Measurements from ENCODE around the gene ZBTB37. TPM values are rescaled to one million over a fixed set of nuclear protein-coding genes. Genes with fewer than 3 reads are reported as not detected.
"Not testable (repeated sequence)": the region's sequence is repeated elsewhere in the genome, so short reads cannot be mapped to it uniquely, and the experiment has no call there.

The ZBTB37 gene, protein sequence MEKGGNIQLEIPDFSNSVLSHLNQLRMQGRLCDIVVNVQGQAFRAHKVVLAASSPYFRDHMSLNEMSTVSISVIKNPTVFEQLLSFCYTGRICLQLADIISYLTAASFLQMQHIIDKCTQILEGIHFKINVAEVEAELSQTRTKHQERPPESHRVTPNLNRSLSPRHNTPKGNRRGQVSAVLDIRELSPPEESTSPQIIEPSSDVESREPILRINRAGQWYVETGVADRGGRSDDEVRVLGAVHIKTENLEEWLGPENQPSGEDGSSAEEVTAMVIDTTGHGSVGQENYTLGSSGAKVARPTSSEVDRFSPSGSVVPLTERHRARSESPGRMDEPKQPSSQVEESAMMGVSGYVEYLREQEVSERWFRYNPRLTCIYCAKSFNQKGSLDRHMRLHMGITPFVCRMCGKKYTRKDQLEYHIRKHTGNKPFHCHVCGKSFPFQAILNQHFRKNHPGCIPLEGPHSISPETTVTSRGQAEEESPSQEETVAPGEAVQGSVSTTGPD
- total RNA-seq (2014; rRNA removed; shearing (Covaris generic)): 8.0 and 8.3 TPM in 2 replicates
- 2.0 TPM in 2 replicates for polyA plus RNA-seq (2015; cell fraction: cytosol; rRNA removed)
- polyA plus RNA-seq (2015; cell fraction: nucleus; rRNA removed): 9.6 and 11.7 TPM in 2 replicates

DNA sequence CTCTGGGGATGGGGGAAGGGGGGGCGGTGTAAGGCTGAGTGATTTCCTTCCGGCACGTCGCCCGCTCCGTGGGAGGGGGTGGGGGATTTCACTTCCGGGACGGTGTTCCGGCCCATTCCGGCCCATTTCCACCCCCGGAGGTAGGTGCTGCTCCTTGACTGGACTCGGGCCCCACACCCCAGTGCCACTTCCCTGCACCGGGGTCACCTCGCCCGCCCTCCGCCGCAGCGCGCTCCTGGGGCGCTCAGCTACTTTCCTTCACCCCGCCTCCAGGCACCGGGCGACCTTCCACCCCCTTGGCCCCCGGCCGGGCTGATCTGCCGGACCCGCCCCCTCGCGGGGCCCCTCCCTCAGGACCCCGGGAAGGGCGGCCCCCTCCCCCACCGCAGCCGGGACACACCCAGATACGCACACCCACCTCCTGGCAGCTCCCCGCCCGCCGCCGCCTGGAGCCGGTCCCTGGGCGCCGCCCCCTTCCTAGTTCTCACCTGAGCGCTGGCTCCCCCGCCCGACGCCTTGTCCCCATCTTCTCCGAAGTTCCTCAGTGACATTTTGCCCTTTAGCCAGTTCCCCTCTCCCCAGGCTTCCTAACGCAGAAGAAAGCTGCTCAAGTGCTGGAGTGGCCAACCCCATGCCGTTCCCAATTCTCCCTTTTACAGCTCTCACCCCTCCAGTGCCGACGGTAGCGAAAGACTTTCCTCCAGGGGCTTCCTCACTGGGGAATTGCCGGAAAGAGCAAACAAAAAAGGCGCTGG is at the start of gene ZBTB37:
TSS of gene ZBTB37 (plus strand) at position 115 of the 755 bp plus-strand sequence. CDS start 1,846 bp downstream, outside the sequence.
- in situ Hi-C loops (cut with HindIII; ENCODE audit: low pct_unique_long_range_greater_than_20kb, low sequenced_read_pairs): no loop called here

DNA sequence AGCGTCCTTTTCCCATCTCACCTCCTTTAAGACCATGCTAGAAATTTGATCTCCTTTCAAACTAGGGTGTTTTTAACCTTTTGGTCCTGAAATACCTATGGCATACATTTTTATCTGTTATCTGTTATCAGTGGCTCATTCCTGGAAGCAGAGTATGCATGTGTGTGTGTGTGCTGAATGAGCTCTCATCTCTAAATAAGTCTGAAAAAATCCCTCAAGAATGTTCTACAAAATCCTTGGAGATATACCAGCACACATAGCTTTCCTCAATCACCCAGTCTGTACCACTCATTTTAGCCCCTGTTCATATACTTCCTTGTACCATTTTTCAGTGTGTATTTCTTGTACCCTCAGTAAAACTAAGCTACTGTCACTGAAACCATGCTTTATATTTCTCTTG is 49.7 kb upstream of the ZBTB37 start:
- no peak for DNase-seq (ENCODE audit: low read depth, low spot score)
- in situ Hi-C loops (cut with HindIII; ENCODE audit: low pct_unique_long_range_greater_than_20kb, low sequenced_read_pairs): no loop called here

More for the DNA sequence above, at the start of gene ZBTB37:
- peak; percentile 87 for DNase-seq (ENCODE audit: low read depth, low spot score)

DNA sequence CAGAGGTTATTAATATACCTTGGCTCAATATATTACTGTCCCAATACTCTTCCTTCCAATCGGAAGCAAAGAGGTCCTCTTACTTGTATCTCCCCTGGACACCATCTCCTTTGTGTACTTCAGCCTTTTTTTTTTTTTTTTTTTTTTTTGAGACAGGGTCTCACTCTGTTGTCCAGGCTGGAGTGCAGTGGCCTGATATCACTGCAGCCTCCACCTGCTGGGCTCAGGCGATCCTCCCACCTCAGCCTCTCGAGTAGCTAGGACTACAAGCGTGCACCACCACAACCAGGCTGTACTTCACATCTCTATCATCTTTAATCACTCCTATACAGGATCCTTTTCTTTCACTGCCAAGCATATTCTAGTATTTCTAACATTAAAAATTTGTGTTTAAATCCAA is 46.5 kb upstream of the ZBTB37 start:
- no peak for DNase-seq (ENCODE audit: low read depth, low spot score)
- in situ Hi-C loops (cut with HindIII; ENCODE audit: low pct_unique_long_range_greater_than_20kb, low sequenced_read_pairs): no loop called here

DNA sequence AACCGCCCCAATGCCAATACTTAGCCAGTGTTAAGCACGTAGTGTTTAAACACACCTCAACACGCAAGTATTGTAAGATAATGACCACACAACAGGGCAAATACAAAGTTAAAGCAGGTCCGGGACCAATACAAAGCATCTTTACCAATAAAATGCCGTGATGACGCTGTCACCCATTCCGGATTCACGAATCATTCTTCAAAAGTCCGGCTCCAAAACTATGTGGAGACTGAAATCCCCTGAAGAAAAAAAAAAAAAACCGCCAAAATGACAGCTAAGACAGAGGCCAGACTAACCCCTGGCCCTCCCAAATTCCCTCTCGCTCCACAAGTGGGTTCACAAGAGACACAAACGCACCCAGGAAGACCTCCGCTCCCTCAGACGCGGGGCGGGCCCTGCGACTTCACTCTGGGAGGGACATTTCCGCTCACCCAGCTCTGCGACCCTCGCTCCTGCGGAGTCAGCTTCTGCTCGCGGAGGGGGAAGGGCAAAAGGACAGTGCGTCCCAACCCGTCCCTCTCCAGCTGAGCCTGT is 44.3 kb upstream of the ZBTB37 start:
- in situ Hi-C loops (cut with HindIII; ENCODE audit: low pct_unique_long_range_greater_than_20kb, low sequenced_read_pairs): no loop called here
- no peak for DNase-seq (ENCODE audit: low read depth, low spot score)

DNA sequence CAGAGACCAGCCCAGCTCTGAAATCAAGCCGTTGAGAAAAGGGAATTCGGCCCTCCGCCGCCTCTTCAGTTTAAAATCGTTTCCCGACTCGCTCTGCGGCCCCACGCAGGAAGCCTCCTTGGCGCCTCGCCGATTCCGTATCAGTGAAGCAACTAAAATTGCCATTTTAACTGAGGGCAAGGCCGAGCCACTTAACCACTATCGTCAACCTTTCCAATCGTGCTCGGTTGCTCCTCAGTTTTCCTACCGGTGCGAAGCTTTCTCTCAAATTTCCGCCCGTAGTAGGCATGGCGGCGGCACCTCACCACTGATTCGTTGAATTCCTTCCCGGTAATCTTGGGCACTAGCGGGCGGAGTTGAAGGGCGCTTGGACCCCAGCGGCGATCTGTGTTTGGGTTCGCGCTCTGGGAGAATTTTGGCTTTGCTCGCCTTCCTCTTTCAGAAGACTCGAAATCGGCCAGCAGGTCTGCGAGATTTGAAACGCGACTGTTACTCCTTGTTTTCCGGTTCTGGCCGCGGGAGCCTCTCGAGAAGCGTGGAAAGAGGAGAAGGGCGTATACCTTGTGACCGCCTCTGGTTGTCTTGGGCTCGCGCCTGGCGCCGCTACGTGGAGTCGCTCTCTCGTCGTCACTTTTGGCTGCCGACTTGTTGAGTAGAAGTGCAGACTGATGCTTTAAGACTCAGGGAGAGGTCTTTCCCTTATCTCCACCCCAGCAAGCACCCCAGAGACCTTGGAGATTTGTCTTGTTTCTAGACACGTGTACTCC is 43.7 kb upstream of the ZBTB37 start, which contains the start of the genes CENPL and DARS2:
TSS of gene CENPL (minus strand) at position 569 of the 767 bp plus-strand sequence. CDS start 13,584 bp downstream, outside the sequence.
TSS of gene DARS2 (plus strand) at position 359 of the 767 bp plus-strand sequence. CDS start 557 bp downstream, outside the sequence.
- DNase-seq (ENCODE audit: low read depth, low spot score): peak; percentile 98
- in situ Hi-C loops (cut with HindIII; ENCODE audit: low pct_unique_long_range_greater_than_20kb, low sequenced_read_pairs): no loop called here

DNA sequence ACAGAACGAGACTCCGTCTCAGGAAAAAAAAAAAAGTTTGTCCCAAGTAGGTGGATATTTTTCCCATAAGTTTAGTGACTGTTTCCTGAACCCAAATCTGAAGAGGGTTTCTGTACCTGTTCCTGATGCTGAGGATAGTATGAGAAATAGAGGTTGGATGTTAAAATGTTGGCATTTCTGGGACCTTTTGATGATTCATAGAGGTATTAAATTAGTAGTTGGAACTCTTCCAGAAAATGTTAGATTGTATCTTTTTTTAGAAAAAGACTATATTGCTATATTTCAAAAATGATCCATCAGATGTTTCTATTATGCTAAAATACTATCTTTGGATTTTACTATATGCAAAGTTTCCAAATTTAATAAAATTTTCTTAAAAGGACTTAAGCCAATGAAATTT is 40.6 kb upstream of the ZBTB37 start:
- DNase-seq (ENCODE audit: low read depth, low spot score): no peak
- in situ Hi-C loops (cut with HindIII; ENCODE audit: low pct_unique_long_range_greater_than_20kb, low sequenced_read_pairs): no loop called here

DNA sequence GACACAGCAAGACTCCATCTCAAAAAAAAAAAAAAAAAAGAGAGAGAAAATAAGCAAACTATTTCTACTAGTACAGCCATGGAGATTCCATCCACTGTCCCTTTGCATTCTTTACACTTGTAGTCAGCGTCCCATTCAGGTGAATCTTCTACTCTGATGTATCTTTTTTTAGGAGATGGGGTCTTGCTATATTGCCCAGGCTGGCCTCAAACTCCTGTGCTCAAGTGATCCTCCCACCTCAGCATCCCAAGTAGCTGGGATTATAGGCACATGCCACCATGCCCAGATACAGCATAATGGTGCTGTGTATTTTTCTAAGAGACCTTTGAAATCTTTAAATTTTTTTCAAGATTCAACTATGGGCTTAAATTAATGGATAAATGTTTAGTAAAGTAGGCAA is 35.4 kb upstream of the ZBTB37 start:
- in situ Hi-C loops (cut with HindIII; ENCODE audit: low pct_unique_long_range_greater_than_20kb, low sequenced_read_pairs): no loop called here

DNA sequence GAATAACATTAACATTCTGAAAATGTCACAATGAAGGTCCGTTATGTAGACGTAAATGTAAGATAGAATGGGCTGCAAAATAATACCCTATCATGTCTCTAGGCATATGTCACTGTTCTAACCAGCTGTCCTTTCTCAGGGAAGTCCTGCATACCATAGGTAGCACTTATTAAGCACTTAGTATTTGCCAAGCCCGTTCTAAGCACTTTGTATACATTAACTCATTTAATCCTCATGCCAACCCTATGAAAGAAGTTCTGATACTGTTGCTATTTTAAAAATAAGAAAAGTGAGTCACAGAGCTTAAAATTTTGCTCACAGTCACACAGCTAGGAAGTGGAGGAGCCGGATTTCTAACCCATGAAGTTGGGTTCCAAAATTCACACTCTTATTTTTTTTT is 16.1 kb upstream of the ZBTB37 start:
- in situ Hi-C loops (cut with HindIII; ENCODE audit: low pct_unique_long_range_greater_than_20kb, low sequenced_read_pairs): no loop called here
- DNase-seq (ENCODE audit: low read depth, low spot score): no peak

More for the DNA sequence above, 35.4 kb upstream of the ZBTB37 start:
- no peak for DNase-seq (ENCODE audit: low read depth, low spot score)

DNA sequence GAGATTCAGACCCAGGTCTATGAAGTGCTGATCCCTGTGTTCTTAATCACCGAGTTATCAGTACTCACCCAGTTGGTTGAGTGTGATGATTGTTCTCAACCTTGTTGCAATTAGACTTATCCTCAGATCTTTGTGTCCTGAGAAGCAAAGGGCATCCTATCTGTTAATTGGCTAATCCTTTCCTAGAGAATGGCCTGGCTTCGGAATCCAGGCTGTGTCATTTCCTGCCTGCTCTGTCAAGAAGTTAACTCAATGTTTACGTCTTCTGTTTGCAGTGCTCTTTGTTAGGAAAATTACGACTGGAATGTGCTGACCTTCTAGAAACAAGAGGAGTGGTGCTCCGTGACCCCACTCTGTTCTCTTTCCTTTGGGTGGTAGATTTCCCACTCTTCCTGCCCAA is 15.1 kb upstream of the ZBTB37 start:
- in situ Hi-C loops (cut with HindIII; ENCODE audit: low pct_unique_long_range_greater_than_20kb, low sequenced_read_pairs): no loop called here
- DNase-seq (ENCODE audit: low read depth, low spot score): no peak

DNA sequence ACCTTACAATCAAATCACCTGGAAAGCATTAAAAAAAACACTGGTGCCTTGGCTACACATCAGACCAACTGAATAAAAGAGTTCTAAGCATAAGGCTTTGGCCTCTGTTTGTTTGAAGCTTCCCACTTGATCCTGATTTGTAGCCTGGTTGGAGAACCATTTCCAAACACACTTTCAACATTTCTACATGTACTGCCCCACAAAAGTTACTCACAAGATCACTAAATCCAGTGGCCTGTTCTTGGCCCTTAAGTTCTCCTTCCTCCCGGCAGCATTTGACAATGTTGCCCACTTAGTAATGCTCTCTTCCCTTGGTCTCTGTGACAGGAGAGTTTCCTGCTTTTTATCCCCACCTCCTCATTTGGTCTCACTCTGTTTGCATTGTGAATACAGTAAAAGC is 12.2 kb upstream of the ZBTB37 start:
- no peak for DNase-seq (ENCODE audit: low read depth, low spot score)
- in situ Hi-C loops (cut with HindIII; ENCODE audit: low pct_unique_long_range_greater_than_20kb, low sequenced_read_pairs): no loop called here

DNA sequence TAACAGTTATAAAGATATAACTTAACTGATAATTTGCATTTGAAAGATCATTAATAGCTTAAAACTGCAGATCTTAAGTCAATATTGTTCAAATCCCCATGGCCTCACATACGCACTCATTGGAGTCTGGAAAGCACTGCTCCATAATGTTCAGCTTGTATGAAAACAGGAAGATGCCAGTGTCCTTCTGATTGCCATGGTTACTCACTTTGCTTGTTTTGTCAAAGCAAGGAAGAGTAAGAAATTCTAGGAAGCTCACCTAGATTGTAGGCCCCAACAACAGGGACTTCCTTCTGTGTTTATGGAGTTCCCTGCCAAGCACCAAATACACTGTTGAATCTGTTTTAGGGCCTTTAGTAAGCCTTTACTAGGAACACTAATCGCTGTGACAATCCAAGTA is 11.3 kb upstream of the ZBTB37 start:
- DNase-seq (ENCODE audit: low read depth, low spot score): no peak
- in situ Hi-C loops (cut with HindIII; ENCODE audit: low pct_unique_long_range_greater_than_20kb, low sequenced_read_pairs): no loop called here

DNA sequence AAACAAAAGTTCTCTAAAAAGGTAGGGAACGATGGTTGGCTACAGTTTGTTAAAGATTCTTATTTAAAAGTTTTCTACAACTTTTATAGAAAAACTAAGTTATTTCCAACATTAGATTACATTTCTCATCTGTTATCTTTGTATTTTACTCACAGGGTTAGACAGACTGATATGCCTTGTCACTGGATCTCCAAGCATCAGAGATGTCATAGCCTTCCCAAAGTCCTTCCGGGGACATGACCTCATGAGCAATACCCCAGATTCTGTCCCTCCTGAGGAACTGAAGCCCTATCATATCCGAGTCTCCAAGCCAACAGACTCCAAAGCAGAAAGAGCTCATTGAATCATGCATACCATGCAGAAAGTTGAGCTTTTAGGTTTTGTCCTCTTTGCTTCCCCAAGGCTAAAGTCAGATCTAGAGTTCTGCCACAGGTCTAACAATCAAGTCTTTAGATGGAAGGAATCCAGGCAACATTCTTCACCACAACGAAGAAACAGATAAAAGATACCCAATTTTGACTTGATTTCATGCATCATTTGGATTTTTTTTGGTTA is 10.7 kb upstream of the ZBTB37 start:
- DNase-seq (ENCODE audit: low read depth, low spot score): no peak
- in situ Hi-C loops (cut with HindIII; ENCODE audit: low pct_unique_long_range_greater_than_20kb, low sequenced_read_pairs): no loop called here

DNA sequence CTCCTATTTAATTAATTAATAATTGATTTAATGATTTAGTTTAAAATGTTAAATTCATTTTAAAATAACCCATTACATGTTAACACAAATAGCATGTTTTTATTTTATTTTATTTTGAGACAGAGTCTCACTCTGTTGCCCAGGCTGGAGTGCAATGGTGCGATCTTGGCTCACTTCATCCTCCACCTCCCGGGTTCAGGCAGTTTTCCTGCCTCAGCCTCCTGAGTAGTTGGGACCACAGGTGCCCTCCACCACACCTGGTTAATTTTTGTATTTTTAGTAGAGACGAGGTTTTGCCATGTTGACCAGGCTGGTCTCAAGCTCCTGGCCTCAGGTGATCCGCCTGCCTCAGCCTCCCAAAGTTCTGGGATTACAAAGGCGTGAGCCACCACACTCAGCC is 8.6 kb upstream of the ZBTB37 start:
- in situ Hi-C loops (cut with HindIII; ENCODE audit: low pct_unique_long_range_greater_than_20kb, low sequenced_read_pairs); DNase-seq (ENCODE audit: low read depth, low spot score): not testable (repeated sequence)

DNA sequence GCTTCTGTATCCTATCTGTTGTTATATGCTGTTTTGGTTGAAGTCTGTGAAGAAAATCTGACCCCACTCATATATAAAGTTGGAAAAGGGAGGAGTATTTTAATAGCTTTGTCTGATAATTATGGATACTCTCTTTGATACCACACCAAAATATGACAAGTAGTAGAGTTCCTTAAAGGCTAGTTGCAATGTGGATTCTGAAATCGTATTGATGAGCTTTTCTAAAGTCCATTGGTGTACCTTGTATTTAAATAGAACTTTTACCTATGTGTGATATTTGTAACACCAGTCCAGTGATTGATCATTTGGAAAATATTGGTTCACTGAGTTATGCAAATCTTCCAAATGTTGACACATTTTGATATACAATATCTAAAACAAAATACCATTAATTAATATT is 8.1 kb upstream of the ZBTB37 start:
- in situ Hi-C loops (cut with HindIII; ENCODE audit: low pct_unique_long_range_greater_than_20kb, low sequenced_read_pairs): no loop called here

DNA sequence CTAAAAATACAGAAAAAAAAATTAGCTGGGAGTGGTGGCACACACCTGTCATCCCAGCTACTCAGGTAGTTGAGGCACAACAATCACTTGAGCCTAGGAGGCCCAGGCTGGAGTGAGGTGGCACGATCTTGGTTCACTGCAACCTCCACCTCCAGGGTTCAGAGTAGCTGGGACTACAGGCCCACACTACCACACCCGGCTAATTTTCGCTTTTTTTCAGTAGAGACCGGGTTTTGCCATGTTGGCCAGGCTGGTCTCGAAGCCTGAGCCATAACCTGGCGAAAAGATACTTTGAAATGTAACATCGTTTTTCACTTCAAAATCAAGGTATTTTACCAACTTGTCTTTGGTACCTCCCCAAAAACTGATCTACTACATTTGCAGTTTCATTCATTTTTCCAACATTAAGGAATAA is 6.4 kb upstream of the ZBTB37 start:
- DNase-seq (ENCODE audit: low read depth, low spot score): no peak
- in situ Hi-C loops (cut with HindIII; ENCODE audit: low pct_unique_long_range_greater_than_20kb, low sequenced_read_pairs): no loop called here

More for the DNA sequence above, 8.1 kb upstream of the ZBTB37 start:
- no peak for DNase-seq (ENCODE audit: low read depth, low spot score)

DNA sequence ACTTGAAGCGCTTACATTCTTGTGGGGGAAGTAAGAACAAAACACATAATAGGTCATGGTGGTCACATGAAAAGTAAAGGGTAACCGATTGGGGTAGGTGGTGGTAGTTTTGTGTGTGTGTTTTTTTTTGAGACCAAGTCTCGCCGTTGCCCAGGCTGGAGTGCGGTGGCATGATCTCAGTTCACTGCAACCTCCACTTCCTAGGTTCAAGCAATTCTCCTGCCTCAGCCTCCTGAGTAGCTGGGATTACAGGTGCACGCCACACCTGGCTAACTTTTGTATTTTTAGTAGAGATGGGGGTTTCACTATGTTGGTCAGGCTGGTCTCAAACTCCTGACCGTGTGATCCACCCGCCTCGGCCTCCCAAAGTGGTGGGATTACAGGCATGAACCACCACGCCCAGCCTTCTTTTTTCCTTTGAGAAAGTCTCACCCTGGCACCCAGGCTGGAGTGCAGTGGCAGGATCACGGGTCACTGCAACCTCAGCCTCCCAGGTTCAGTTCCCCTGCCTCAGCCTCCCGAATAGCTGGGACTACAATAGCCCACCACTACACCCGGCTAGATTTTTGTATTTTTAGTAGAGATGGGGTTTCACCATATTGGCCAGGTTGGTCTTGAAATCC is 5.9 kb upstream of the ZBTB37 start:
- DNase-seq (ENCODE audit: low read depth, low spot score): peak; percentile 49
- in situ Hi-C loops (cut with HindIII; ENCODE audit: low pct_unique_long_range_greater_than_20kb, low sequenced_read_pairs): not testable (repeated sequence)

Measured in SK-MEL-5 (cell line).